AG04449 (cell line): Measurements from ENCODE around the gene WASL.

Source experiments
- CTCF ChIA-PET: fragments of 350-600 bp; formaldehyde crosslinking; extraction: SDS; loops from one replicate; lab custom pipeline; 2021; ENCODE audit warnings: antibody characterized with exemption; lab: Yijun Ruan, JAX
- POLR2A ChIA-PET: fragments of 400-600, 350-600 bp; formaldehyde crosslinking; extraction: SDS; loops from one replicate; lab custom pipeline; 2020; ENCODE audit warnings: antibody characterized with exemption, inconsistent platforms; lab: Yijun Ruan, JAX
- DNase-seq: peaks from one replicate; pipeline ENCODE4 v3.0.0-alpha.2; 2010; ENCODE audit warnings: low read depth, low spot score
- H3K4me3 ChIP-seq: 2 replicates; pipeline ENCODE4 v1.5.1; 2011; ENCODE audit warnings: low read depth, mild to moderate bottlenecking, control low read depth, low read length
- CTCF ChIP-seq: IDR thresholded peaks from one replicate; pipeline ENCODE4 v1.5.1; 2011; ENCODE audit warnings: mild to moderate bottlenecking, moderate library complexity, low read length, control low read depth, inconsistent platforms; ENCODE audit not compliant: insufficient read depth; ENCODE audit errors: missing control alignments

Gene WASL

DNA sequence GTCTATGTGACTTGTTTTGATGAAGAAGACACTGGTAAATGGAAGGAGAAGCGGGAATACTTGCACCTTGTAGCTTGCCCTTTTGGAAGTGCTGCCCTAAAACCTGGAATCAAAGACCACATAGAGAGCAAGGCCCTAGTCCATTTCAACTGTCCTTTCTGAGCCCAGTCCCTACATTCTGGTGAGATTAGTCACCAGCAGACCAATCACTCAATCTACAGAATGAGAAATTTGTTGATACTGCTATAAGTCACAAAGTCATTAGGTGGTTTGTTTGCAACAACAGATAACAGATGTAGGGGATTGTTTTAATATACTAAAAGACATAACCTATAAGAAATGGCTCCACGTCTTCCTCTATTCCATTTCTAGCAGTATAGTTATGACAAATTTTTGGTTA, 33.6 kb downstream of the WASL start:
- POLR2A ChIA-PET = no interaction called here
- no peak for TF ChIP-seq CTCF
- CTCF ChIA-PET = interaction anchor here (1.8 to 2.2 kb wide), 2 partner anchors 10 to 33 kb away, joined by 5 read pairs; no protein-coding TSS in a partner anchor
- no peak for DNase-seq
- H3K4me3 ChIP-seq = no peak overlapping the region

GRCh38 chr7:123714296-123715080, 34.3 kb downstream of the WASL start:
- ChIA-PET POLR2A (no interaction called here), CTCF (interaction anchor here (2.2 kb wide), 1 partner anchor 11 kb away, joined by 5 read pairs; no protein-coding TSS in a partner anchor)
- H3K4me3 ChIP-seq = no peak overlapping the region
- DNase-seq = no peak
- no peak for TF ChIP-seq CTCF

DNA sequence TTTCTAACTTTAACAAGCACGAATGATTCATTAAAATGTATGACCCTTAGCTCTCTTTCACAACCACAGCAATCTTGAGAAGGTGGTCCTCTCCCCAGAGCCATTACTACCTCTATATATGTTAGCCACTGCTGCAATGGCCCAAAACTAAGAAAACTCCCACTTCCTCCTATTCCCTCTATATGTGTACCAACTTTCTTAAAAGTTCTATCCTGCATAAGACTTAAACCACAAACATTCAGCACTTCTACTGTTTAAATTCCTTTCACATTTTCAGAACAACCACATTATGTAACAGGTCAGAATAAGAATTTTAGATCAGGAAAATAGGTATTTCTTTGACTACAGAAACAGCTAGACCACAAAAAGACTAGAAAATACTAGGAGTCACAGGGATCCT, 36.2 kb downstream of the WASL start:
- H3K4me3 ChIP-seq = no peak overlapping the region
- ChIA-PET POLR2A (interaction anchor here (1.6 kb wide), 1 partner anchor 36 kb away, joined by 10 read pairs; the partner anchor contains the start of gene WASL), CTCF (interaction anchor here (1.3 kb wide), 1 partner anchor 11 kb away, joined by 5 read pairs; no protein-coding TSS in a partner anchor)
- peak; percentile 40 for DNase-seq
- no peak for TF ChIP-seq CTCF

DNA sequence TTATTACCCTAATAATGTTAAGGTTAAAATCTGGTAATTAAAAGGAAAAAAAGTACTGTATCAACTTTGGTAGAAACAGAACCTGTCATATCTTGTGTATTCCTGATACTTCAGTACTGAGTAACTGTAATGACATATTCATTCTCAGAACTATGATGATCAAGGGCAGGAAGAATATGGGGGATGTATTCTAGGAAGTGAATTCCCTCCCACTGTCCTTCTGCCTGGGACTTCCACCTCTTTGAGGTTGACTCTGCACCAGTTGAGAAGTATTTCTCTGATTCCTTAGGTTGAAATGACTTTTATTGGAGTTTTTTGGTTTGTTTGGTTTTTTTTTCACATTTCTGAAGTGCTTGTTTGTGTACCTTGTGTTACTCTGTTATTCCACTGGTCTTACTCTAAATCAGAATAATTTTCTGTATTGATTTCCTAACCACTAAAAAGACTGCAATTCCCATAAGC, 36.9 kb downstream of the WASL start:
- H3K4me3 ChIP-seq = no peak overlapping the region
- DNase-seq = no peak
- CTCF ChIA-PET = interaction anchor here (1.3 kb wide), 1 partner anchor 10 kb away, joined by 5 read pairs; no protein-coding TSS in a partner anchor
- POLR2A ChIA-PET = interaction anchor here (1.6 kb wide), 1 partner anchor 37 kb away, joined by 10 read pairs; the partner anchor contains the start of gene WASL
- no peak for TF ChIP-seq CTCF

- ChIA-PET CTCF (interaction anchor here (0.9 kb wide), 1 partner anchor 9 kb away, joined by 4 read pairs; no protein-coding TSS in a partner anchor), POLR2A (no interaction called here)
- no peak for DNase-seq
- no peak overlapping the region for H3K4me3 ChIP-seq
- no peak for TF ChIP-seq CTCF
Measured at GRCh38 chr7:123710683-123711082, 38.1 kb downstream of the WASL start.

- no peak for DNase-seq
- CTCF ChIA-PET = interaction anchor here (0.9 kb wide), 1 partner anchor 8 kb away, joined by 4 read pairs; no protein-coding TSS in a partner anchor
- TF ChIP-seq CTCF = no peak
- H3K4me3 ChIP-seq = no peak overlapping the region
- POLR2A ChIA-PET = no interaction called here
Measured at GRCh38 chr7:123709525-123709924, 39.3 kb downstream of the WASL start.
